Measurements from ENCODE around the gene GRIK5.

The GRIK5 gene

DNA sequence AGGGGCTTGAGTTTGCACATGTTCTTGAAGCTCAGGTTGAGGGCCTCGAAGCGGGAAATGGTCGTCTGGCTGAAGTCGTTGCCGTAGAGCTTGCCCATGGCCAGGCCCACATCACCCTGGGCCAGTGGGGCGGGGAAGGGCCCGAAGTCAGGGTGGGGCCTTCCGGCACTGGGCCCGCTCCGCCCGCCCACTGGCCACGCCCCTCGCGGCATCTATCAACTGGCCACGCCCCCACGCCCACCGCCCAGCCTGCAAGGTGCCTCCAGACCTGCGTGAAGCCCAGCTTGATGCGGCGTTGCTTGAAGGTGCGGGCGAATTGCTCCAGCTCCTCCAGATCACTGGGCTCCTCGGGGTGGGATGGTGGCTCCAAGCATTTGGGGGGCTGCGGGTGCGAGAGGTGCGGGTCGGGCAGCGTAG, 25.8 kb upstream of the GRIK5 start:
- H3K4me3 ChIP-seq (replicated peaks; ENCODE audit: low read depth, low read length) = no peak overlapping the region
- TF ChIP-seq, protein P1, sequence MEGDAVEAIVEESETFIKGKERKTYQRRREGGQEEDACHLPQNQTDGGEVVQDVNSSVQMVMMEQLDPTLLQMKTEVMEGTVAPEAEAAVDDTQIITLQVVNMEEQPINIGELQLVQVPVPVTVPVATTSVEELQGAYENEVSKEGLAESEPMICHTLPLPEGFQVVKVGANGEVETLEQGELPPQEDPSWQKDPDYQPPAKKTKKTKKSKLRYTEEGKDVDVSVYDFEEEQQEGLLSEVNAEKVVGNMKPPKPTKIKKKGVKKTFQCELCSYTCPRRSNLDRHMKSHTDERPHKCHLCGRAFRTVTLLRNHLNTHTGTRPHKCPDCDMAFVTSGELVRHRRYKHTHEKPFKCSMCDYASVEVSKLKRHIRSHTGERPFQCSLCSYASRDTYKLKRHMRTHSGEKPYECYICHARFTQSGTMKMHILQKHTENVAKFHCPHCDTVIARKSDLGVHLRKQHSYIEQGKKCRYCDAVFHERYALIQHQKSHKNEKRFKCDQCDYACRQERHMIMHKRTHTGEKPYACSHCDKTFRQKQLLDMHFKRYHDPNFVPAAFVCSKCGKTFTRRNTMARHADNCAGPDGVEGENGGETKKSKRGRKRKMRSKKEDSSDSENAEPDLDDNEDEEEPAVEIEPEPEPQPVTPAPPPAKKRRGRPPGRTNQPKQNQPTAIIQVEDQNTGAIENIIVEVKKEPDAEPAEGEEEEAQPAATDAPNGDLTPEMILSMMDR (IDR thresholded peaks at IDR 0.05; ENCODE audit: low read length, missing control alignments) = no peak
- no peak for DNase-seq (ENCODE audit: low read depth)

DNA sequence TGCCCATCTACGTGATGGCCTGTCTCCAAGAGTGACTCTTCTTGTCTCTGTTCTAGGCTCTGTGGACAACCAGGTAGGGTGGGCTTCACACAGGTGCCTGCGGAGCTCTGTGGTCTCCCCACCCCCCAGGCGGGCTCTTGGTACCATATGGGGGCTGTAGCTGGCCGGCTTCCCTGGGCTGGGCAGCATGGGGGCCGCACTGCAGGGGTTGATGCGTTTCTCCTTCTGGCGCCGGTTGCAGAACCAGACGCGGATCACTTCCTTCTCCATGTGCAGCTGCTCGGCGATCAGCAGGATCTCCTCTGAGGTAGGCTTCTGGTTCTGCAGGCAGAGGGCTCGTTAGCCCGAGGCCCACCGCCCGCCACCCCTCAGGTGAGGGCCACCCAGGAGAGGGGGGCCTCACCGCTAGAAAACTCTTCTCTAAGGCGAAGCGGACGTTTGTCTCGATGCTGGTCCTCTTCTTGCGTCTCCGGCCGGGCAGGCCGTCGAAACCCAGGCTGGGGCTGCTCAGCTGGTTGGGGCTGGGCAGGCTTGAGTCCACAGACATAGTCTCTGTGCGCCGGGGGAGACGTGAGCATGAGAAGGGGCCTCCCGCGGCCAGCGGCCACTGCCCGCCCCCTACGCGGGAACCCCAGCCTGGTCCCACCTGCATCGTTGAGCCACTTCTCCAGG, 25.3 kb upstream of the GRIK5 start:
- no peak for DNase-seq (ENCODE audit: low read depth)
- TF ChIP-seq, protein P1 (IDR thresholded peaks at IDR 0.05; ENCODE audit: low read length, missing control alignments) = no peak
- H3K4me3 ChIP-seq (replicated peaks; ENCODE audit: low read depth, low read length) = no peak overlapping the region

GRCh38 chr19:42093926-42094325, 23.9 kb upstream of the GRIK5 start:
- H3K4me3 ChIP-seq (replicated peaks; ENCODE audit: low read depth, low read length) = no peak overlapping the region
- TF ChIP-seq, protein P1 (IDR thresholded peaks at IDR 0.05; ENCODE audit: low read length, missing control alignments) = no peak
- no peak for DNase-seq (ENCODE audit: low read depth)

DNA sequence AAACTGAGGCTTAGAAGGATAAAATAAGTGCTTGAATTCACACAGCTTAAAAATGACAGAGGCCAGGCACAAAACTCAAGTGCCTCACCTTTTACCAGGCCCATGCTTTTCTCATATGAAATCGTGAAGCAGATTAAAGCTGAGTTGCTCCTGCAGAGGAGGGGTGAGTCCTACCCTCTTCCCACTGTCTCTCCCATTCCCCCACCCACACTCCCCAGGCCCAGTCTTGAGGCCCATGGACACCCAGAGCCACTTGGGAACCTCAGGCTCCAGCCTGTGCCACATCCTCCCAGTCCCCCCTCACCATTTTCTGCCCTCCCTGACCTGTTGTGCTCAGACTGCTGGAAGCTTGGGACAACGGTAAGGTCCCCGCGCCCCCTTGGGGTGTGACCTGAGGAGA, 23.5 kb upstream of the GRIK5 start:
- TF ChIP-seq, protein P1 (IDR thresholded peaks at IDR 0.05; ENCODE audit: low read length, missing control alignments) = no peak
- no peak overlapping the region for H3K4me3 ChIP-seq (replicated peaks; ENCODE audit: low read depth, low read length)
- no peak for DNase-seq (ENCODE audit: low read depth)

DNA sequence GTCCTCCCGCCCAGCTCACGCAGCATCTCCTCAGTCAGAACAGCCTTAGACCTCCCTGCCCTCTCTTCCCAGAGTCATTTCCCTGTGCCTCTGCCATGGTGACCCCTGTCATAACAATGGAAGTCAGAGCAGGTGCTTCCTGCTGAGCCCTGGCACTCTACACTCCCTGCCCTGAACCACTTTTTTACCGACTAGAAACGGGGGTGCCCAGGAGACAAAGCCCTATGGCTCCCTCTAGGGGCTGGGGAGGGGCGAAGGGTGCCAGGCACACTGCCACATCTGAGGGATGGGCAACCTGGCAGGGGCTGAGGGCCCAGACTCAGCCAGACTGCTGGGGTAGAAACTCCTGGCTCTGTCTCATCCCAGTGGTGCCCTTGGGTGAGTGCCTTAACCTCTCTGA, 22.3 kb upstream of the GRIK5 start:
- DNase-seq (ENCODE audit: low read depth) = peak; percentile 26
- no peak overlapping the region for H3K4me3 ChIP-seq (replicated peaks; ENCODE audit: low read depth, low read length)
- TF ChIP-seq, protein P1 (IDR thresholded peaks at IDR 0.05; ENCODE audit: low read length, missing control alignments) = peak; percentile 51

GRCh38 chr19:42091742-42092141, 21.7 kb upstream of the GRIK5 start:
- H3K4me3 ChIP-seq (replicated peaks; ENCODE audit: low read depth, low read length) = no peak overlapping the region
- DNase-seq (ENCODE audit: low read depth) = peak; percentile 69
- TF ChIP-seq, protein P1 (IDR thresholded peaks at IDR 0.05; ENCODE audit: low read length, missing control alignments) = no peak

GRCh38 chr19:42091300-42091699, 21.3 kb upstream of the GRIK5 start:
- H3K4me3 ChIP-seq (replicated peaks; ENCODE audit: low read depth, low read length) = no peak overlapping the region
- DNase-seq (ENCODE audit: low read depth) = no peak
- TF ChIP-seq, protein P1 (IDR thresholded peaks at IDR 0.05; ENCODE audit: low read length, missing control alignments) = no peak

Data from fibroblast of pulmonary artery (primary cell).